HEK293 (cell line): ENCODE measurements around the gene PRUNE1.
A peak's percentile ranks its signal among the peaks of the same experiment; 100 is the strongest.

Source experiments
- CTCF ChIA-PET: fragments of 350-600 bp; formaldehyde crosslinking; extraction: SDS; loops from one replicate; lab custom pipeline; 2021; ENCODE audit warnings: antibody characterized with exemption; lab: Yijun Ruan, JAX
- POLR2A ChIA-PET: fragments of 300-600 bp; formaldehyde crosslinking; extraction: SDS; loops from one replicate; lab custom pipeline; 2020; ENCODE audit warnings: antibody characterized with exemption, inconsistent platforms; lab: Yijun Ruan, JAX
- H3K27ac ChIP-seq: fragments of 200-500 bp; sonication (Bioruptor generic); 2 replicates; pipeline ENCODE4 v1.5.1; 2014; ENCODE audit warnings: low read depth, low read length, control low read depth, inconsistent platforms; ENCODE audit errors: extremely low read depth
- H3K36me3 ChIP-seq, 2 experiments: fragments of 200-500 bp in 1 of 2; sonication (Bioruptor generic) in 1 of 2; 1 replicate in 1 of 2; 2 replicates in 1 of 2; pipeline ENCODE4 v1.5.1; 2014 to 2017; ENCODE audit warnings: inconsistent platforms in 2 of 2, low read length in 2 of 2; ENCODE audit not compliant: control insufficient read depth in 2 of 2, insufficient read depth in 1 of 2
- H3K4me1 ChIP-seq: fragments of 200-500 bp; sonication (Bioruptor generic); 2 replicates; pipeline ENCODE4 v1.5.1; 2014; ENCODE audit warnings: mild to moderate bottlenecking, low read length, inconsistent platforms; ENCODE audit not compliant: control insufficient read depth, insufficient read depth
- H3K4me3 ChIP-seq: 2 replicates; pipeline ENCODE4 v1.5.1; 2011; ENCODE audit warnings: low read depth, mild to moderate bottlenecking, control low read depth, low read length, moderate library complexity
- H3K9me3 ChIP-seq: fragments of 200-500 bp; sonication (Bioruptor generic); 2 replicates; pipeline ENCODE4 v1.5.1; 2014; ENCODE audit warnings: low read depth, low read length, inconsistent platforms; ENCODE audit not compliant: control insufficient read depth, insufficient read depth
- KLF8 ChIP-seq: fragments of 450-650 bp; formaldehyde crosslinking; IDR thresholded peaks from 2 replicates; pipeline ENCODE4 v1.5.1; 2016; ENCODE audit warnings: missing biosample characterization, missing genetic modification characterization
- KLF9 ChIP-seq: fragments of 450-650 bp; formaldehyde crosslinking; IDR thresholded peaks from 2 replicates; pipeline ENCODE4 v1.5.1; 2016; ENCODE audit warnings: missing biosample characterization, missing genetic modification characterization, low read depth
- MZF1 ChIP-seq: fragments of 450-650 bp; formaldehyde crosslinking; IDR thresholded peaks from 2 replicates; pipeline ENCODE4 v1.5.1; 2017; ENCODE audit warnings: missing biosample characterization, missing genetic modification characterization, borderline replicate concordance
- PRDM1 ChIP-seq: fragments of 450-650 bp; formaldehyde crosslinking; IDR thresholded peaks from 2 replicates; pipeline ENCODE4; 2016; ENCODE audit warnings: missing biosample characterization, missing genetic modification characterization
- SP7 ChIP-seq: fragments of 450-650 bp; formaldehyde crosslinking; IDR thresholded peaks from 2 replicates; pipeline ENCODE4 v1.5.1; 2016; ENCODE audit warnings: missing biosample characterization, missing genetic modification characterization
- ZNF202 ChIP-seq: fragments of 450-650 bp; formaldehyde crosslinking; IDR thresholded peaks from 2 replicates; pipeline ENCODE4 v1.5.1; 2016; ENCODE audit warnings: missing biosample characterization, missing genetic modification characterization, borderline replicate concordance
- ZNF366 ChIP-seq: fragments of 450-650 bp; formaldehyde crosslinking; conservative IDR thresholded peaks from 2 replicates; pipeline ENCODE4 v1.5.1; 2016; ENCODE audit warnings: missing biosample characterization, missing genetic modification characterization
- ZNF510 ChIP-seq: fragments of 450-650 bp; formaldehyde crosslinking; IDR thresholded peaks from 2 replicates; pipeline ENCODE4 v1.5.1; 2018; ENCODE audit warnings: mild to moderate bottlenecking, missing genetic modification characterization, missing biosample characterization; ENCODE audit not compliant: insufficient replicate concordance
- ZNF529 ChIP-seq: fragments of 450-650 bp; formaldehyde crosslinking; IDR thresholded peaks from 2 replicates; pipeline ENCODE4 v1.5.1; 2017; ENCODE audit warnings: missing genetic modification characterization, missing biosample characterization; ENCODE audit not compliant: insufficient replicate concordance
- ZNF596 ChIP-seq: fragments of 450-650 bp; IDR thresholded peaks from 2 replicates; pipeline ENCODE4 v1.5.0; 2018; ENCODE audit warnings: missing biosample characterization, mild to moderate bottlenecking, missing genetic modification characterization, moderate library complexity
- ZNF654 ChIP-seq: fragments of 450-650 bp; formaldehyde crosslinking; IDR thresholded peaks from 2 replicates; pipeline ENCODE4 v1.5.1; 2016; ENCODE audit warnings: low read depth, missing biosample characterization, missing genetic modification characterization
- ZNF747 ChIP-seq: fragments of 450-650 bp; formaldehyde crosslinking; IDR thresholded peaks from 2 replicates; pipeline ENCODE4 v1.5.1; 2016; ENCODE audit warnings: missing biosample characterization, missing genetic modification characterization
- TF ChIP-seq, protein P1 (sequence below): fragments of 450-650 bp; formaldehyde crosslinking; IDR thresholded peaks from 2 replicates; pipeline ENCODE4 v1.5.1; 2017; ENCODE audit warnings: missing biosample characterization, missing genetic modification characterization
- TF ChIP-seq, protein P2 (sequence below): fragments of 450-650 bp; formaldehyde crosslinking; IDR thresholded peaks from 2 replicates; pipeline ENCODE4 v1.5.1; 2016; ENCODE audit warnings: missing biosample characterization, missing genetic modification characterization, low read depth
- TF ChIP-seq, protein P3 (sequence below): fragments of 450-650 bp; formaldehyde crosslinking; IDR thresholded peaks from 2 replicates; pipeline ENCODE4 v1.5.1; 2017; ENCODE audit warnings: missing biosample characterization, missing genetic modification characterization
- TF ChIP-seq, protein P4 (sequence below): fragments of 450-650 bp; formaldehyde crosslinking; IDR thresholded peaks from 2 replicates; pipeline ENCODE4 v1.5.1; 2016; ENCODE audit warnings: missing biosample characterization, missing genetic modification characterization
- TF ChIP-seq, protein P5 (sequence below): fragments of 450-650 bp; formaldehyde crosslinking; IDR thresholded peaks from 2 replicates; pipeline ENCODE4 v1.5.1; 2017; ENCODE audit warnings: missing biosample characterization, missing genetic modification characterization
- TF ChIP-seq, protein P6 (sequence below): fragments of 450-650 bp; formaldehyde crosslinking; conservative IDR thresholded peaks from 2 replicates; pipeline ENCODE4 v1.5.1; 2016; ENCODE audit warnings: low read depth, missing biosample characterization, missing genetic modification characterization

The PRUNE1 gene

DNA sequence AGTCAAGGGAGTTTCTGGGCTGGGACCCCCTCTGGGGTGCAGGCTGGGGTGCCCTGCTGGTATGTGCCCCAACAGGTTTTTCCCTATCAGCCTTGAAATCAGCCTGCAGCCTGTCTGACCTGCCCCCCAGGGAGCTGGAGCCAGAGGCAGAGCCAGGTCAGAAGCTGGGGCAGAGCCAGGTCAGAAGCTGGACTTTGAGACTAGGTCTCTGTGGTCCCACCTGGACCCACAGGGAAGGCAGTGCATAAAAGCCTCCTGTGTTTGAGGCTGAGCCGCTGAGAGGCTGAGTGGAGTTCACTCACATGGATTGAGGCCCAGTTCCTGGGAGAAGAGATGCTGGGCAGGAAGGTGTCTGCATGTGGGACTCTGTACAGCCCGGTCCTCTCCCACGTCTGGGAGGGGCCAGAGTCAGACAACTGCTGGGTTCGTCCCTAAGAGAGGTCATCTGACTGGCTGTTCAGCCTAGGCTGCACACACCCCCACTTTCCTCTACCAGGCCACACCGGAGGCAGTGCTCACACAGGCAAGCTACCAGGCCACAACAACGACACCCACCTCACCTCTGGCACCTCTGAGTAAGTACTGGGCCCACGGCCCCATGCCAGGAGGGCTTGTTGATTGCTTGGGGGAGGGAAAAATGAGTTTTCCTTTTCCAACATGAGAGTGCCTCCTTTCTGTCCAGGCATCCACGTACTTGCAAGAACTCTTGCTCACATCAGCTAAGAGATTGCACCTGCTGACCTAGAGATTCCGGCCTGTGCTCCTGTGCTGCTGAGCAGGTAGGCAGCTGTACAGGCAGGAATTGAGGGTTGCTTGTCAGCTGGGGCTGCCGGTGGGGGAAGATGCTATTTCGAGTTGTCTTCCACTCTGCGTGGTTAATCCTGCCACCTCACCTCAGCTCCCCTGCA is 26.2 kb upstream of the PRUNE1 start, which contains the start of gene ANXA9 (continued):
- TF ChIP-seq, protein P1, sequence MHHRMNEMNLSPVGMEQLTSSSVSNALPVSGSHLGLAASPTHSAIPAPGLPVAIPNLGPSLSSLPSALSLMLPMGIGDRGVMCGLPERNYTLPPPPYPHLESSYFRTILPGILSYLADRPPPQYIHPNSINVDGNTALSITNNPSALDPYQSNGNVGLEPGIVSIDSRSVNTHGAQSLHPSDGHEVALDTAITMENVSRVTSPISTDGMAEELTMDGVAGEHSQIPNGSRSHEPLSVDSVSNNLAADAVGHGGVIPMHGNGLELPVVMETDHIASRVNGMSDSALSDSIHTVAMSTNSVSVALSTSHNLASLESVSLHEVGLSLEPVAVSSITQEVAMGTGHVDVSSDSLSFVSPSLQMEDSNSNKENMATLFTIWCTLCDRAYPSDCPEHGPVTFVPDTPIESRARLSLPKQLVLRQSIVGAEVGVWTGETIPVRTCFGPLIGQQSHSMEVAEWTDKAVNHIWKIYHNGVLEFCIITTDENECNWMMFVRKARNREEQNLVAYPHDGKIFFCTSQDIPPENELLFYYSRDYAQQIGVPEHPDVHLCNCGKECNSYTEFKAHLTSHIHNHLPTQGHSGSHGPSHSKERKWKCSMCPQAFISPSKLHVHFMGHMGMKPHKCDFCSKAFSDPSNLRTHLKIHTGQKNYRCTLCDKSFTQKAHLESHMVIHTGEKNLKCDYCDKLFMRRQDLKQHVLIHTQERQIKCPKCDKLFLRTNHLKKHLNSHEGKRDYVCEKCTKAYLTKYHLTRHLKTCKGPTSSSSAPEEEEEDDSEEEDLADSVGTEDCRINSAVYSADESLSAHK (tag by site-specific recombination): no peak
- no peak for TF ChIP-seq ZNF202
- no peak for TF ChIP-seq KLF9 (tag by site-specific recombination)
- no peak for TF ChIP-seq ZNF654
- no peak for TF ChIP-seq ZNF747 (tag by site-specific recombination)
- no peak for TF ChIP-seq ZNF510 (tag by site-specific recombination)
- TF ChIP-seq, protein P2, sequence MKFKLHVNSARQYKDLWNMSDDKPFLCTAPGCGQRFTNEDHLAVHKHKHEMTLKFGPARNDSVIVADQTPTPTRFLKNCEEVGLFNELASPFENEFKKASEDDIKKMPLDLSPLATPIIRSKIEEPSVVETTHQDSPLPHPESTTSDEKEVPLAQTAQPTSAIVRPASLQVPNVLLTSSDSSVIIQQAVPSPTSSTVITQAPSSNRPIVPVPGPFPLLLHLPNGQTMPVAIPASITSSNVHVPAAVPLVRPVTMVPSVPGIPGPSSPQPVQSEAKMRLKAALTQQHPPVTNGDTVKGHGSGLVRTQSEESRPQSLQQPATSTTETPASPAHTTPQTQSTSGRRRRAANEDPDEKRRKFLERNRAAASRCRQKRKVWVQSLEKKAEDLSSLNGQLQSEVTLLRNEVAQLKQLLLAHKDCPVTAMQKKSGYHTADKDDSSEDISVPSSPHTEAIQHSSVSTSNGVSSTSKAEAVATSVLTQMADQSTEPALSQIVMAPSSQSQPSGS (tag by site-specific recombination): no peak
- TF ChIP-seq, all 188 proteins: peak for 7

DNA sequence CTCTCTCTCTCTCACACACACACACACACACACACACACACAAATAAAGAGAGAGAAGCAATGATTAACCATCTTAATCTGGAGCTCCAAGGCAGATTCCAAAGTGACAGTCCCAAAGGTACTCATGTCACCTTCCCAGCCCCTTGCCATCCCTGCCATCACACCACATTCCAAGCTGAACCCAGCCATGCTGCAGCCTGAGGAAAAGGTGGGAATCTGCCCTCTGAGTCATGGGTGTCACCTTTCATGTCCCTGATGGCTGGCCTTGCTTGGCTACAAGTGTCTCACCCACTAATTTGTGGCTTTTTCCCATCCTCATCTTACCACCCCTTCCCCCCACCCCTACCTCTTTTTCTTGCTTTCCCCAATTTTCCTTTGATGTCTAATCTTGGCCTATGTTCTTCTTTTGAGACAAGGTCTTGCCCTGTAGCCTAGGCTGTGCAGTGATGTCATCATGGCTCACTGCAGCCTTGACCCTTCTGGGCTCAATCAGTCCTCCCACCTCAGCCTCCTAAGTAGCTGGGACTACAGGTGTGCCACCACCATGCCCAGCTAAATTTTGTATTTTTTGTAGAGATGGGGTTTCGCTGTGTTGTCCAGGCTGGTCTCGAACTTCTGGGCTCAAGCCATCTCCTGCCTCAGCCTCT is 22.9 kb upstream of the PRUNE1 start:
- Histone ChIP-seq H3K4me1 (no peaks in the 10 kb centered on the region), H3K36me3 (no peaks in the 10 kb centered on the region), H3K9me3 (no peaks in the 10 kb centered on the region), H3K27ac (no peak overlapping the region), H3K4me3 (no peak overlapping the region)
- POLR2A ChIA-PET: no interaction called here
- CTCF ChIA-PET: interaction anchor here (0.6 to 3.8 kb wide), 5 partner anchors 8 to 425 kb away, joined by 3 to 45 read pairs (median 4); no protein-coding TSS in a partner anchor
- TF ChIP-seq, protein P3, sequence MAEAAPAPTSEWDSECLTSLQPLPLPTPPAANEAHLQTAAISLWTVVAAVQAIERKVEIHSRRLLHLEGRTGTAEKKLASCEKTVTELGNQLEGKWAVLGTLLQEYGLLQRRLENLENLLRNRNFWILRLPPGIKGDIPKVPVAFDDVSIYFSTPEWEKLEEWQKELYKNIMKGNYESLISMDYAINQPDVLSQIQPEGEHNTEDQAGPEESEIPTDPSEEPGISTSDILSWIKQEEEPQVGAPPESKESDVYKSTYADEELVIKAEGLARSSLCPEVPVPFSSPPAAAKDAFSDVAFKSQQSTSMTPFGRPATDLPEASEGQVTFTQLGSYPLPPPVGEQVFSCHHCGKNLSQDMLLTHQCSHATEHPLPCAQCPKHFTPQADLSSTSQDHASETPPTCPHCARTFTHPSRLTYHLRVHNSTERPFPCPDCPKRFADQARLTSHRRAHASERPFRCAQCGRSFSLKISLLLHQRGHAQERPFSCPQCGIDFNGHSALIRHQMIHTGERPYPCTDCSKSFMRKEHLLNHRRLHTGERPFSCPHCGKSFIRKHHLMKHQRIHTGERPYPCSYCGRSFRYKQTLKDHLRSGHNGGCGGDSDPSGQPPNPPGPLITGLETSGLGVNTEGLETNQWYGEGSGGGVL (tag by site-specific recombination): peak; percentile 16; the same call in 1 of the 2 replicates
- peak; percentile 67 for TF ChIP-seq SP7 (tag by site-specific recombination)
- TF ChIP-seq, protein P4, sequence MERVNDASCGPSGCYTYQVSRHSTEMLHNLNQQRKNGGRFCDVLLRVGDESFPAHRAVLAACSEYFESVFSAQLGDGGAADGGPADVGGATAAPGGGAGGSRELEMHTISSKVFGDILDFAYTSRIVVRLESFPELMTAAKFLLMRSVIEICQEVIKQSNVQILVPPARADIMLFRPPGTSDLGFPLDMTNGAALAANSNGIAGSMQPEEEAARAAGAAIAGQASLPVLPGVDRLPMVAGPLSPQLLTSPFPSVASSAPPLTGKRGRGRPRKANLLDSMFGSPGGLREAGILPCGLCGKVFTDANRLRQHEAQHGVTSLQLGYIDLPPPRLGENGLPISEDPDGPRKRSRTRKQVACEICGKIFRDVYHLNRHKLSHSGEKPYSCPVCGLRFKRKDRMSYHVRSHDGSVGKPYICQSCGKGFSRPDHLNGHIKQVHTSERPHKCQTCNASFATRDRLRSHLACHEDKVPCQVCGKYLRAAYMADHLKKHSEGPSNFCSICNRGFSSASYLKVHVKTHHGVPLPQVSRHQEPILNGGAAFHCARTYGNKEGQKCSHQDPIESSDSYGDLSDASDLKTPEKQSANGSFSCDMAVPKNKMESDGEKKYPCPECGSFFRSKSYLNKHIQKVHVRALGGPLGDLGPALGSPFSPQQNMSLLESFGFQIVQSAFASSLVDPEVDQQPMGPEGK (tag by site-specific recombination): peak; percentile 26
- peak; percentile 36 for TF ChIP-seq ZNF366 (tag by site-specific recombination)
- TF ChIP-seq ZNF596 (tag by site-specific recombination): 0 out of 2 replicates have a peak, but pooled peaks have one; percentile 41
- TF ChIP-seq PRDM1: peak; percentile 68
- TF ChIP-seq, protein P5, sequence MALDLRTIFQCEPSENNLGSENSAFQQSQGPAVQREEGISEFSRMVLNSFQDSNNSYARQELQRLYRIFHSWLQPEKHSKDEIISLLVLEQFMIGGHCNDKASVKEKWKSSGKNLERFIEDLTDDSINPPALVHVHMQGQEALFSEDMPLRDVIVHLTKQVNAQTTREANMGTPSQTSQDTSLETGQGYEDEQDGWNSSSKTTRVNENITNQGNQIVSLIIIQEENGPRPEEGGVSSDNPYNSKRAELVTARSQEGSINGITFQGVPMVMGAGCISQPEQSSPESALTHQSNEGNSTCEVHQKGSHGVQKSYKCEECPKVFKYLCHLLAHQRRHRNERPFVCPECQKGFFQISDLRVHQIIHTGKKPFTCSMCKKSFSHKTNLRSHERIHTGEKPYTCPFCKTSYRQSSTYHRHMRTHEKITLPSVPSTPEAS (tag by site-specific recombination): peak; percentile 74
- TF ChIP-seq MZF1 (tag by site-specific recombination): no peak
- no peak for TF ChIP-seq ZNF529 (tag by site-specific recombination)
- TF ChIP-seq, protein P2 (tag by site-specific recombination): 0 out of 2 replicates have a peak, but pooled peaks have one; percentile 32
- TF ChIP-seq, protein P6, sequence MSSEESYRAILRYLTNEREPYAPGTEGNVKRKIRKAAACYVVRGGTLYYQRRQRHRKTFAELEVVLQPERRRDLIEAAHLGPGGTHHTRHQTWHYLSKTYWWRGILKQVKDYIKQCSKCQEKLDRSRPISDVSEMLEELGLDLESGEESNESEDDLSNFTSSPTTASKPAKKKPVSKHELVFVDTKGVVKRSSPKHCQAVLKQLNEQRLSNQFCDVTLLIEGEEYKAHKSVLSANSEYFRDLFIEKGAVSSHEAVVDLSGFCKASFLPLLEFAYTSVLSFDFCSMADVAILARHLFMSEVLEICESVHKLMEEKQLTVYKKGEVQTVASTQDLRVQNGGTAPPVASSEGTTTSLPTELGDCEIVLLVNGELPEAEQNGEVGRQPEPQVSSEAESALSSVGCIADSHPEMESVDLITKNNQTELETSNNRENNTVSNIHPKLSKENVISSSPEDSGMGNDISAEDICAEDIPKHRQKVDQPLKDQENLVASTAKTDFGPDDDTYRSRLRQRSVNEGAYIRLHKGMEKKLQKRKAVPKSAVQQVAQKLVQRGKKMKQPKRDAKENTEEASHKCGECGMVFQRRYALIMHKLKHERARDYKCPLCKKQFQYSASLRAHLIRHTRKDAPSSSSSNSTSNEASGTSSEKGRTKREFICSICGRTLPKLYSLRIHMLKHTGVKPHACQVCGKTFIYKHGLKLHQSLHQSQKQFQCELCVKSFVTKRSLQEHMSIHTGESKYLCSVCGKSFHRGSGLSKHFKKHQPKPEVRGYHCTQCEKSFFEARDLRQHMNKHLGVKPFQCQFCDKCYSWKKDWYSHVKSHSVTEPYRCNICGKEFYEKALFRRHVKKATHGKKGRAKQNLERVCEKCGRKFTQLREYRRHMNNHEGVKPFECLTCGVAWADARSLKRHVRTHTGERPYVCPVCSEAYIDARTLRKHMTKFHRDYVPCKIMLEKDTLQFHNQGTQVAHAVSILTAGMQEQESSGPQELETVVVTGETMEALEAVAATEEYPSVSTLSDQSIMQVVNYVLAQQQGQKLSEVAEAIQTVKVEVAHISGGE (tag by site-specific recombination): no peak
- 0 out of 2 replicates have a peak, but pooled peaks have one; percentile 10 for TF ChIP-seq KLF8 (tag by site-specific recombination)
